DND-41 (cell line): Measurements from ENCODE around the gene EPB41L4A.

Experiments
- ATAC-seq: fragments of 200-7000 bp; cut with Tn5 transposase; 3 replicates; pipeline ENCODE4 v1.9.1; 2021; ENCODE audit warnings: low read depth; ENCODE audit not compliant: insufficient read depth
- DNase-seq: peaks from one replicate; pipeline ENCODE4 v3.0.0-alpha.2; 2020
- H2AFZ ChIP-seq: 2 replicates; pipeline ENCODE4 v1.6.0; 2012; ENCODE audit warnings: low read depth, low read length
- H3K27ac ChIP-seq: 2 replicates; pipeline ENCODE4 v1.5.1; 2012; ENCODE audit warnings: low read length, inconsistent platforms
- H3K27me3 ChIP-seq: fragments of 200-600 bp; sonication (generic); 2 replicates; pipeline ENCODE4 v1.6.0; 2012; ENCODE audit warnings: low read length, mild to moderate bottlenecking, inconsistent platforms; ENCODE audit not compliant: insufficient read depth, poor library complexity
- H3K36me3 ChIP-seq: 2 replicates; pipeline ENCODE4 v1.5.1; 2012; ENCODE audit warnings: low read length, inconsistent platforms; ENCODE audit not compliant: insufficient read depth
- H3K4me1 ChIP-seq: 2 replicates; pipeline ENCODE4 v1.5.1; 2012; ENCODE audit warnings: mild to moderate bottlenecking, low read length; ENCODE audit not compliant: insufficient read depth
- H3K4me2 ChIP-seq: 2 replicates; pipeline ENCODE4 v1.6.0; 2012; ENCODE audit warnings: mild to moderate bottlenecking, moderate library complexity, low read length, inconsistent platforms; ENCODE audit not compliant: insufficient read depth
- H3K4me3 ChIP-seq, 2 experiments: fragments of 200-600 bp in 1 of 2; shearing (Covaris generic) in 1 of 2; 2 replicates each; pipeline ENCODE4 v1.5.1; 2012 to 2016; ENCODE audit warnings: inconsistent platforms in 2 of 2, low read length in 2 of 2, mild to moderate bottlenecking in 2 of 2, low read depth in 1 of 2, moderate library complexity in 1 of 2
- H3K79me2 ChIP-seq: 2 replicates; pipeline ENCODE4 v1.6.0; 2012; ENCODE audit warnings: low read length, inconsistent platforms; ENCODE audit not compliant: insufficient read depth
- H3K9ac ChIP-seq: 2 replicates; pipeline ENCODE4 v1.6.0; 2012; ENCODE audit warnings: low read depth, mild to moderate bottlenecking, inconsistent platforms, low read length, moderate library complexity
- H3K9me3 ChIP-seq: 2 replicates; pipeline ENCODE4 v1.5.1; 2012; ENCODE audit warnings: low read length, moderate library complexity, mild to moderate bottlenecking, inconsistent platforms; ENCODE audit not compliant: insufficient read depth, severe bottlenecking
- H4K20me1 ChIP-seq: 2 replicates; pipeline ENCODE4 v1.6.0; 2012; ENCODE audit warnings: low read length; ENCODE audit not compliant: insufficient read depth
- EZH2 ChIP-seq: IDR thresholded peaks from 3 replicates; pipeline ENCODE4 v1.6.1; 2012; ENCODE audit warnings: borderline replicate concordance, low read depth, mild to moderate bottlenecking, moderate library complexity, low read length, inconsistent platforms; ENCODE audit not compliant: severe bottlenecking
- TF ChIP-seq, protein P1 (sequence below): IDR thresholded peaks from 2 replicates; pipeline ENCODE4 v1.5.1; 2012; ENCODE audit warnings: borderline replicate concordance, low read length, moderate library complexity, mild to moderate bottlenecking; ENCODE audit not compliant: poor library complexity, severe bottlenecking; ENCODE audit errors: extremely low read depth

The EPB41L4A gene

DNA sequence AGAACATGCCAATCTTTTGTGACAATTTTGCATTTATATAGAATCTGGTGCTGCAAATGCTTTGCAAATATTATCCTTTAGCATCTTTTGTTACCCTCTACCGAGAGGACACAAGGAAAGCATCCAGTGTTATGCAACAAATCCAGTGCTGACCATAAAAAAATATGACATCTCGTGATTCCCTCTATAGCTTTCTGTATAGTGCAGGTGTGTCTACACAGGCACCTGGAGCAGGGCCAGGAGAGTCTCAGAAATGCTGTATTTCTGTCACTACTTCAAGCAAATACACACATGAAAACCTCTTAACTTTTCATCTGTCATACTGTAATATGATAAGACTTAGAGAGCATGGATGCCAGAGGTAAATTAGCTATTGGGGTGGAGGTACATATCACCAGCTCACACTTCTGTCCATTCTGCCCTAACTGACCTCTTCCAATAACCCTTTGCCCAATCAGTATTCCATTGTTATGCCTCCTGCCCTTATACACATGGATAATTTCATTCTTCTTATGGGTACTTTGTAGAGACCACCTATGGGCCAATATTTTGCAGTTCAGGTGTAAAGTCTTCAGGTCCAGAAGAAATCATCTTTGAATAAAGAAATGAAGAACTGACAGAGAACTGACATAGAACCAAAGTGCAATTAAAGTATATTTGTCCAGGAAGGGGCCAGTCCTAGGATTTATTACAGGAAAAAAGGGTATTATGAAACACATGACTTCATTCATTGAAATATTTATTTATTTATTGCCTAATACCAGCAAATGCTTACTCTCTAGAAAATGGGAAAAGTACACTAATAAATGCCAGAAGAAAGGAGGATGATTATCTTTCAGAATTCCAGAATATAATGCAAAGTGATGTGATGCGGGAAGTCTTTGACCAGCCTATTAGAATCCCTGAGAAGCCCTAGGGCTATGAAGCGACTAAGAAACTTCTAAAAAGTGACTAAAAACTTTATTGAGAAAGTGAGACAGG lies 106.5 kb downstream of the EPB41L4A start:
- Histone ChIP-seq H3K4me2 (no peak overlapping the region), H3K4me1 (no peaks in the 10 kb centered on the region), H3K9ac (no peak overlapping the region), H3K27ac (no peak overlapping the region), H2AFZ (no peak overlapping the region), H4K20me1 (no peaks in the 10 kb centered on the region), H3K36me3 (no peaks in the 10 kb centered on the region), H3K79me2 (no peaks in the 10 kb centered on the region), H3K4me3 (no peak overlapping the region), H3K27me3 (no peaks in the 10 kb centered on the region), H3K9me3 (no peaks in the 10 kb centered on the region)
- no peak for ATAC-seq
- no peak for DNase-seq
- no peak for TF ChIP-seq EZH2
- TF ChIP-seq, protein P1, sequence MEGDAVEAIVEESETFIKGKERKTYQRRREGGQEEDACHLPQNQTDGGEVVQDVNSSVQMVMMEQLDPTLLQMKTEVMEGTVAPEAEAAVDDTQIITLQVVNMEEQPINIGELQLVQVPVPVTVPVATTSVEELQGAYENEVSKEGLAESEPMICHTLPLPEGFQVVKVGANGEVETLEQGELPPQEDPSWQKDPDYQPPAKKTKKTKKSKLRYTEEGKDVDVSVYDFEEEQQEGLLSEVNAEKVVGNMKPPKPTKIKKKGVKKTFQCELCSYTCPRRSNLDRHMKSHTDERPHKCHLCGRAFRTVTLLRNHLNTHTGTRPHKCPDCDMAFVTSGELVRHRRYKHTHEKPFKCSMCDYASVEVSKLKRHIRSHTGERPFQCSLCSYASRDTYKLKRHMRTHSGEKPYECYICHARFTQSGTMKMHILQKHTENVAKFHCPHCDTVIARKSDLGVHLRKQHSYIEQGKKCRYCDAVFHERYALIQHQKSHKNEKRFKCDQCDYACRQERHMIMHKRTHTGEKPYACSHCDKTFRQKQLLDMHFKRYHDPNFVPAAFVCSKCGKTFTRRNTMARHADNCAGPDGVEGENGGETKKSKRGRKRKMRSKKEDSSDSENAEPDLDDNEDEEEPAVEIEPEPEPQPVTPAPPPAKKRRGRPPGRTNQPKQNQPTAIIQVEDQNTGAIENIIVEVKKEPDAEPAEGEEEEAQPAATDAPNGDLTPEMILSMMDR, result no peak

DNA sequence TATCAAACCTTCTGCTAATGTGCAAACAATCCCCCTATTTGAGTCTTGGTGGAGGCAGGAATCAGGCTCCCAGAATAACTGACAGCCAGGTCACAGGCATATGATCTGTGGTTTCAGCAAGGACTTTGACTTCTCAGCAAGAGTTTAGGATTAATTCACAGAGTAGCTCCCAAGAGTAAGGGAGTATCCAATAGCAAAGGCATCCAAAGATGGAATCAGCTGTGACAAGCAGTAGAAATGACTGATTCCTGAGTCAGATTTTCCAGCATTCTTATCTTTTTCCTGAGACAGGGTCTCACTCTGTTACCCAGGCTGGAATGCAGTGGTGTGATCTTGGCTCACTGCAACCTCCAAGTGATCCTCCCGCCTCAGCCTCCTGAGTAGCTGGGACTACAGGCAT lies 108.3 kb downstream of the EPB41L4A start:
- H3K27ac ChIP-seq, result no peak overlapping the region
- no peaks in the 10 kb centered on the region for H3K36me3 ChIP-seq
- no peaks in the 10 kb centered on the region for H3K9me3 ChIP-seq
- TF ChIP-seq, protein P1, result no peak
- no peak for TF ChIP-seq EZH2
- H3K27me3 ChIP-seq, result peaks cover 10% of the 10 kb centered on the region
- H3K4me2 ChIP-seq, result no peak overlapping the region
- DNase-seq, result no peak
- no peaks in the 10 kb centered on the region for H4K20me1 ChIP-seq
- no peak overlapping the region for H3K9ac ChIP-seq
- no peak for ATAC-seq
- H3K4me1 ChIP-seq, result no peaks in the 10 kb centered on the region
- no peak overlapping the region for H3K4me3 ChIP-seq
- H3K79me2 ChIP-seq, result no peaks in the 10 kb centered on the region
- no peak overlapping the region for H2AFZ ChIP-seq

DNA sequence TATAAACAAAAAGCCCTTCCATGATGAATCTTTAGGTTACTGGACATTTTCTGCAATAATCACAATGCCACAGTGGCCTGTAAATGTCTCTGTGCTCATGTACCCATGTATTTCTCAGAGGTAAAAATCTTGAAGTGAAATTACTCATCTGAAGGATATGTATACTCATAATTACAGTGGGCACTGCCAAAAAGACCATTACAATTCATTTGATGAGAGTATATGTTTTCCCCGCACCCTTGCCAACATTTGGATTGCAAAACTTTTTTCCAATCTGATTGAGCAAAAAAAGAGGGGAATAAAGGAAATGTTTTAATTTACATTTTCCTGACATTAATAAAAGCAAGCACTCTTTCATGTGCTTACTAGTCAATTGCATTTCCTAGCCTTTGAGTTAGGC lies 110.5 kb downstream of the EPB41L4A start:
- Histone ChIP-seq H3K9ac (no peak overlapping the region), H3K4me3 (no peak overlapping the region), H3K36me3 (no peaks in the 10 kb centered on the region), H3K4me2 (no peak overlapping the region), H2AFZ (no peak overlapping the region), H3K79me2 (no peaks in the 10 kb centered on the region), H3K27ac (no peak overlapping the region), H3K27me3 (peaks cover 16% of the 10 kb centered on the region), H4K20me1 (no peaks in the 10 kb centered on the region), H3K9me3 (no peaks in the 10 kb centered on the region), H3K4me1 (no peaks in the 10 kb centered on the region)
- TF ChIP-seq, protein P1, result no peak
- no peak for TF ChIP-seq EZH2
- ATAC-seq (no peak), DNase-seq (no peak)
